GM19468 (cell line): ENCODE measurements around the gene GOLGA8K.
"Not testable (repeated sequence)": the region's sequence is repeated elsewhere in the genome, so short reads cannot be mapped to it uniquely, and the experiment has no call there.

Source experiments
- ATAC-seq: cut with Tn5 transposase; IDR thresholded peaks from one replicate; pipeline ENCODE4 v1.9.1; 2021; ENCODE audit warnings: mild to moderate bottlenecking, moderate library complexity, moderate number of reproducible peaks; ENCODE audit not compliant: unreplicated experiment; ENCODE audit errors: extremely low read depth

Gene GOLGA8K

DNA sequence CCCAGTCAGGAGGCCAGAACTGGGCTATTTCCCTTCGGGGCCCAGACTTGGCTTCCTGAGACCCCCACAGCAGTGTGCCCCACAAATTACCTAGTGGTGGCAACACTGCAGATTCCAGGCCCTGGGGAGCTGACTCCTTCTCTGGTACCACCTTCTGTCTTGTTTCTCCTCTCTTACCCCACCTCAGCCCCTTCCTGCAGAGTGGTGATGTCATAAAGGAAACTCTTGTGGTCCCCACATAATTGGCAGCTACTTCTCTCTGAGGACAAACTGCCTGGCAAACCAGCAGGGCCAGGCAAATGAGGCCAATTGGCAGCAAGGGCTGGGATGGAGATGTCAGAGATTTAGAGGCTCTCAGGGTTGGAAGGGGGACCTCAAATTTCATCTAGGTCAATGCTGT is 44.6 kb downstream of the GOLGA8K start:
- ATAC-seq = not testable (repeated sequence)

DNA sequence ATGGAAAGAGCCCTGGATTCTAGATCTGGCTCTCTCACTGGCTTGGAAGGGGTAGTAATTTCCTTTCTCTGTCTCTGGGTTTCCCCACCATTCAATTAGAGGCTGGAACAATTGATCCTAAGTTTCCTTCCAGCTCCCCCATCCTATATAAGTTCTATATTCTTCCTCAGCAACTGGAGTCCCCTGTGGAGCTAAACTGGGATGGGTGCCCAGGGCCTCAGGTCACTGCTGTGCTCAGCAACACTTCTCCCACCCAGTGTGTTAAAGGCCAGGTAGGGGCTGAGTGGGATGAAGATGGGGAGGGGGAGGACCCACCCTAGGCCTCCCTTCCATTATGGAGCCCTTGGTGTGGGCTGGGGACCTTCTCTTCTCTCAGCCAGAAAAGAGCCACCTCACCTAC is 46.2 kb downstream of the GOLGA8K start:
- ATAC-seq = not testable (repeated sequence)

DNA sequence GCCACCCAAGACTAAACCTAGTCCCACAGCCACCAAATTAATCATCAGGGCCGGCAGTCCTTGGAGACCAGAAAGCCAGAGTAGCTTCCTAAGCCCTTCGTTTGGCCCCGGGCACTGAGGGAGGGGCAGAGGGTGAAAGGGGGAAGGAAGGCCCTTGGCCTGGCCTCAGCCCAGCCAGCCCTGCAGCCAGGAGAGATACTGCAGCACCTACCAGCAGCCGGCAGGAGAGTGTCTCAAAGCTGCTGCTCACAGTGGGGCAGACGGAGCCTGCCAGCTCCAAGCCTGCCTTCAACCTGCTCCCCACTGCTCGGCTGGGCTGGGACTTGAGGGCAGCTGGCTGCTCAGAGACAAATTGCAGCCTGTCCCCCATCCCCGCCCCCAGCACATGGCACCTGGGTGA is 50.3 kb downstream of the GOLGA8K start:
- ATAC-seq = not testable (repeated sequence)

DNA sequence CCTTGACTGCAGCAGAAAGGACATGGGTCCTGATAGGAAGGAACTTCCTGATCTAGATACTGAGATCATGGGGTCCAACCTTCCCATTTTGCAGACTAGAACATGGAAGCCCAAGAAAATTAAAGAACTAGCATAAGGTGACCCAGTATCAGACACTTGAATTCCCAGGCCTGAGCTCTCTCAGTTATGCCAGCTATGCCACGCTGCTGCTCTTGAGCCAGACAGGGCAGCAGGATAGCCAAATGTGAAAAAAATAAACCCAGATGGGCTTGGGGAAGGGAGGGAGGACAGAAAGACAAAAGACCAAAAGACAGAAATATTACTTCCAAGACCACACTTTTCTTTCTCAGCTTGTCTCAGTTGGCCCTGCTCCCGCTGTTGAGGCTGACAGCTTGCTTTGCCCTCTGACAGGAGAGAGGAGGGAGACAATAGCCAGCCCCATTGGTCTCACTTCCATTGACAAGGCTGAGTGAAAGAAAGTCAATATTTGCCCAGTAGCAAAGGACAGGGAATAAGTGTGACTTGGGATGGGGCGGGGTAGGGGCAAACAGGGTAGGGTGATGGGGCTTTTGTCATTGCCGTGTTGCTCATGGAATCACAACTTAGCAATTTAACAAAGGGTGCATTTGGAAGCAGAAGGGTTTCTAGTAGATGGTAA is 52.4 kb downstream of the GOLGA8K start:
- ATAC-seq = not testable (repeated sequence)

DNA sequence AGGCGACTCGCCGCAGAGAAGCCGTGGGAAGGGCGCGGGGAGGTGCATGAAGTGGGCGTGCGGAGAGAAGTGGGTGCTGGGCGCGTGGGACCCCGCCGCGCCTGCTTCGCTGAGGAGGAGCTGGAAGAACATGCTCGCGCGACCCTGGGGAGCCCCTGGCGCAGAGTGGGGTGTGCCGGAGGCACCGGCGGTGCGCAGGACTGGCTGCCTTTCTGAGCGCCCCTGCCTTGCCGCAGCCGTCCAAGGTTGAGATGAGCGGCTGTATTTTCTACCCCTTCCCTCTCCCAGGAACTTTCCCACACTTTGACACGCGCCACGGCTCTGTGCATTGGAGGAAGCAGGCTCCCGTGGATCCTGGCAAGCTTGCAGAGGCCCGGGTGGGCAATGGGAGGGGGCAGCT is 56.1 kb downstream of the GOLGA8K start:
- not testable (repeated sequence) for ATAC-seq

DNA sequence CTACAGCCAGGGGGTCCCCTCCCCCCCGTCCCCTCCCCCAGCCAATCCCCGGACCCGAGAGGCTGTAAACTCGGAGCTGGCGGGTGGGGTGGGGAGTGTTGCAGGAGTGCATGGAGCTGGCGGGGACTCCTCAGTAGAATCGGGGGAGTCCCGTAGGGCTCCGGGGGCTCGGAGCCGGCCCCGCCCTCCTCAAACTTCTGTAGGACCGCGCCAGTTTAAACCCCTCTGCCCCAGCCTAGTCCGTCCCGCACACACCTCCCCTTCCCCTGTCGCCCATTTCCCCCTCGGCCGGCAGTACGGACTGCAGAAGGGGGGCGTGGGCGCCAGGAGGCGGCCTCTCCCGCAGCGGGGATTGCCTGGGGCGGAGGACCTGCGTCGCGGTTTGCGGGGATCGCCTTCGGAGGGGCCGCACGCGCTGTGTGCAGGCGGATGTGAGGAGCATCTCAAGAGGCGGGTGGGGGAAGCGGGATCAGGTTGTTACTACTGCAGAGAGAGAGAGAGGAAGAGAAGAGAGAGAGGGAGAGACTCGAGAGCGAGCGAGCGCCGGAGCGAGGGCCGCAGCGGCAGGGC is 57.0 kb downstream of the GOLGA8K start:
- not testable (repeated sequence) for ATAC-seq

DNA sequence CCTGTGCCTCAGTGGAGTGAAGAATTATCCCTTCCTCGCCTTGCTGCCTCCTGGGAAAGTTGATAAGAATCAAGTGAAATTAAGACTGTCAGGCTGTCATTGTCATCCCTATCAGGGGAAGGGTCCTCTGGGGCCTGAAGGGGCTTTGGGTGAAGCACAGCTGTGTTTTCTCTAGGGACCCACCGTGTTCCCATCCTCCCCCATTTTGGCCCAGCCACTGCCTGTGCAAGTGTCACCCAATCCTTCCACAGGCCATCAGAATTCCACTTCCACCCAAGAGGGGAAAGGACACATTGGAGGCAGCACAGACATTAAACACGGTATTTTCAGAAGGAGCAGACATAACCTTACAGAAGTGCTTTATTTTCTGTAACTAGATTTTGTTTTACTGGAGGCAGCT is 59.2 kb downstream of the GOLGA8K start:
- not testable (repeated sequence) for ATAC-seq
